Measurements from ENCODE around the gene ACSL6.

The ACSL6 gene

GRCh38 chr5:131979816-131980215 is 31.6 kb downstream of the ACSL6 start:
- TF ChIP-seq CTCF (conservative IDR thresholded peaks at IDR 0.05; ENCODE audit: low read depth, low read length): no peak
- DNase-seq (ENCODE audit: low read depth): no peak
- no peak overlapping the region for H3K4me3 ChIP-seq (ENCODE audit: low read depth, low read length)

- H3K4me3 ChIP-seq (ENCODE audit: low read depth, low read length): no peak overlapping the region
- no peak for DNase-seq (ENCODE audit: low read depth)
- TF ChIP-seq CTCF (conservative IDR thresholded peaks at IDR 0.05; ENCODE audit: low read depth, low read length): no peak
Observed at GRCh38 chr5:131977212-131977604, 34.2 kb downstream of the ACSL6 start.

- no peak for TF ChIP-seq CTCF (conservative IDR thresholded peaks at IDR 0.05; ENCODE audit: low read depth, low read length)
- H3K4me3 ChIP-seq (ENCODE audit: low read depth, low read length): no peak overlapping the region
- no peak for DNase-seq (ENCODE audit: low read depth)
Observed at GRCh38 chr5:131976414-131977211, 34.8 kb downstream of the ACSL6 start.

GRCh38 chr5:131974956-131975726 is 36.3 kb downstream of the ACSL6 start:
- TF ChIP-seq CTCF (conservative IDR thresholded peaks at IDR 0.05; ENCODE audit: low read depth, low read length): no peak
- H3K4me3 ChIP-seq (ENCODE audit: low read depth, low read length): no peak overlapping the region
- no peak for DNase-seq (ENCODE audit: low read depth)

- no peak for TF ChIP-seq CTCF (conservative IDR thresholded peaks at IDR 0.05; ENCODE audit: low read depth, low read length)
- no peak overlapping the region for H3K4me3 ChIP-seq (ENCODE audit: low read depth, low read length)
- DNase-seq (ENCODE audit: low read depth): no peak
Observed at GRCh38 chr5:131974622-131974955, 36.9 kb downstream of the ACSL6 start.

- TF ChIP-seq CTCF (conservative IDR thresholded peaks at IDR 0.05; ENCODE audit: low read depth, low read length): no peak
- H3K4me3 ChIP-seq (ENCODE audit: low read depth, low read length): no peak overlapping the region
- DNase-seq (ENCODE audit: low read depth): no peak
Observed at GRCh38 chr5:131974016-131974415, 37.4 kb downstream of the ACSL6 start.

Data from choroid plexus epithelial cell (primary cell).